Fibroblast of pulmonary artery (primary cell): ENCODE data around the gene CFAP20.

Experiments
- DNase-seq: peaks from one replicate; pipeline ENCODE4 v3.0.0-alpha.2; 2010; ENCODE audit warnings: low read depth
- H3K4me3 ChIP-seq: replicated peaks from 2 replicates; pipeline ENCODE4 v1.5.1; 2011; ENCODE audit warnings: low read depth, mild to moderate bottlenecking, control low read depth, low read length, moderate library complexity
- TF ChIP-seq, protein P1 (sequence below): IDR thresholded peaks from 2 replicates; pipeline ENCODE4 v1.5.1; 2011; ENCODE audit warnings: mild to moderate bottlenecking, control low read depth, low read length, inconsistent platforms; ENCODE audit errors: missing control alignments

The CFAP20 gene

DNA sequence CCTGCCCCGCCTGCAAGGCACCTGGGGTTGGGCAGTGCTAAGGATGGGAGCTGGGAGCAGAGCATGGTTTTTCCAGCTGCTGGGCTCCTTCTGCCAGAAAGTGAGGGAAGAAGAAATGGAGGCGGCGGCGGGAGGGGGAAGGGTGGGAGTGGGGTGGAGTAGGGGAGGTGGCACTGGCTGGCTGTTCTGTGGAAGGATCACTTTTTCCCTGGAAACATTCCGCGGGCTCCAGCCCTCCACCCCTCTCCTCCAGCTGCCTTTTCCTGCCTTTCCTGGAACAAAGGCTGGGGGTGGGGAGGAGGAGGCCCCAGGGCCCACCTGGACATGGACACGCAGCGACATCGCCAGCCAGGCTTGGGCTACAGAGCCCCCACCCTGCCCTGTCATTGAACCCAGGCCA, 41.1 kb downstream of the CFAP20 start:
- DNase-seq = no peak
- no peak overlapping the region for H3K4me3 ChIP-seq
- TF ChIP-seq, protein P1, sequence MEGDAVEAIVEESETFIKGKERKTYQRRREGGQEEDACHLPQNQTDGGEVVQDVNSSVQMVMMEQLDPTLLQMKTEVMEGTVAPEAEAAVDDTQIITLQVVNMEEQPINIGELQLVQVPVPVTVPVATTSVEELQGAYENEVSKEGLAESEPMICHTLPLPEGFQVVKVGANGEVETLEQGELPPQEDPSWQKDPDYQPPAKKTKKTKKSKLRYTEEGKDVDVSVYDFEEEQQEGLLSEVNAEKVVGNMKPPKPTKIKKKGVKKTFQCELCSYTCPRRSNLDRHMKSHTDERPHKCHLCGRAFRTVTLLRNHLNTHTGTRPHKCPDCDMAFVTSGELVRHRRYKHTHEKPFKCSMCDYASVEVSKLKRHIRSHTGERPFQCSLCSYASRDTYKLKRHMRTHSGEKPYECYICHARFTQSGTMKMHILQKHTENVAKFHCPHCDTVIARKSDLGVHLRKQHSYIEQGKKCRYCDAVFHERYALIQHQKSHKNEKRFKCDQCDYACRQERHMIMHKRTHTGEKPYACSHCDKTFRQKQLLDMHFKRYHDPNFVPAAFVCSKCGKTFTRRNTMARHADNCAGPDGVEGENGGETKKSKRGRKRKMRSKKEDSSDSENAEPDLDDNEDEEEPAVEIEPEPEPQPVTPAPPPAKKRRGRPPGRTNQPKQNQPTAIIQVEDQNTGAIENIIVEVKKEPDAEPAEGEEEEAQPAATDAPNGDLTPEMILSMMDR = no peak

DNA sequence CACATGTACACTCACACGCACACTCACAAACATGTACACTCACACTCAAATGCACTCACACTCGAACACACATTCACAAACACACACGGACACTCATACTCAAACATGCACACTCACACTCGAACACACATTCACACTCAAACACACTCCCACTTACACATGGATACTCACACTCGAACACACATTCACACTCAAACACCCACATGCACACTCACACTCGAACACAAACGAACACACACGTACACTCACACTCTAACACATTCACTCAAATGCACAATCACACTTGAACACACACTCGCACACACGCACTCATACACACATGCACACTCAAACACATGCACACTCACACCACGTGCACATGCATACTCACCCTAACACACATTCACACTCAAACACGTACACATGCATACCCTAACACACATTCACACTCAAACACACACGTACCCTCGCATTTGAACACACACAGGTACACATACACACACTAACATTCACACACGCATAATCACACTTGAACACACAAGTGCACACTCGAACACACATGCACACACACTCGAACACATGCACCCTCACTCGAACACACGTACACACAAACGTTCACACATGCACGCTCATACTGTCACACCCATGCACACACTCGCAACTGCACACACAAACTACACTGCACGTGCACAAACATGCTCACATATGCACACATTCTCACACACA, 41.8 kb downstream of the CFAP20 start:
- no peak overlapping the region for H3K4me3 ChIP-seq
- no peak for DNase-seq
- TF ChIP-seq, protein P1 = no peak

DNA sequence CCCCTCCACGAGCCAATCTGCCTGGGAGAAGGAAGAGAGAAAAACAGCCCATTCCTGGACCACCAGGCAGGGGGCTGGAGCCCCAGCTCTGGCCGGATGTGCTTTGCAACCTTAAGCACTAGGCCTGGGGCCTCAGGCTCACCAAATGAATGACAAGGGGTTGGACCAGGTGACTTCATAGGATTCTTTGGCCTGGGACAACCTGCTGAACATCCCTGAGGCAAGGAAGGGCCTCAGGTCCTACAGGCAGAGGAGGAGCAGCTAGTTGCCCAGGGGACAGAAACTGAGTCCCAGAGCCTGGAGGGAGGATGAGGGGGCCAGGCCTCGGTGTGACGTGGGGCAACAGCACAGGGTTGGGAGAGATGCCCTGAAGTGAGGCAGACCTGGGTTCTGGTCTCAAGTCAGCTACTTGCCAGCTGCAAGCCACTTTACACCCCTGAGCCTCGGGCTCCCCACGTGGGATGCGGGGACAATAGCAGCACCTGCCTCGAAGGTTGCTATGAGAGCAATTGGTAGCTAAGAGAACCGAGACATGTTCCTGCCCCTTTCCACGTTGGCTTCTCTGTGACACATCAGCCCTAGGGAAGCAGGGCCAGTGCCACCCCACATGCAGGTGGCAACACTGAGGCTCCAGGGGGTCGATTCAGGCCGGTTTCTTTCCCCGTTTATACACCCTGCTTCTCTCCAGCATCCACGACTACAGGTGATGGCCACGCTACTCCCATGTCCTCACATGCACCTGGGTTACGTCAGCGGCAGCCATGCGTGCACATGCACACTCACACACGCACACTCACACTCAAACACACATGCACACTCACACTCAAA, 42.6 kb downstream of the CFAP20 start:
- DNase-seq = no peak
- H3K4me3 ChIP-seq = no peak overlapping the region

DNA sequence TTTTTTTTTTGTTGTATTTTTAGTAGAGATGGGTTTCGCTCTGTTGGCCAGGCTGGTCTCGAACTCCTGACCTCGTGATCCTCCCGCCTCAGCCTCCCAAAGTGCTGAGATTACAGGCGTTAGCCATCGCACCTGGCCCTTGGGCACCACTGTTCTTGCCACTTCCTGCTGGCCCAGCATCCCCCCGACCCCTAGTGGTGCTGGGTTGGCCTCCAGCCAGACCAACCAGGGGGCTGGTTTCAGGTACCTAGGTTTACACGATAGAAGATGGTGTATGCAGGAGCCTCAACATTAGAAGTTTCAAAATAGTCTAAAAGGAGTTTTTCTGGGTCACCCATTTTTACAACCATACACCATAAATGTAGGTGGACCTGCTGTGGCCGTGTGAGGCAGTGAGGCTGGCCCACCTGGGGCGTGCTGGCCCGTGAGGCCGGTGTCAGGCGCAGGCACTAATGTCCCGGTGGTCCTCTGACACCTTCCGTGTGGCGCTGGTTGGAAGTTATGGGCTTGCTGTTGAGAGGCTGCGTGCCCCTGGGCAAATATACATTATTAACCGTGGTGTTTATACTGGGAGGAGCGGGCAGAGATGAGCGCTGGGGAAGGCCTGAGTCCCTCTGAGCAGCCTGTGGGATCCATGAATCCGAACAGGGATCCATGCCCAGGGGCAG, 43.5 kb downstream of the CFAP20 start:
- TF ChIP-seq, protein P1 = no peak
- no peak for DNase-seq
- no peak overlapping the region for H3K4me3 ChIP-seq

More for the DNA sequence above, 42.6 kb downstream of the CFAP20 start:
- TF ChIP-seq, protein P1 = no peak

DNA sequence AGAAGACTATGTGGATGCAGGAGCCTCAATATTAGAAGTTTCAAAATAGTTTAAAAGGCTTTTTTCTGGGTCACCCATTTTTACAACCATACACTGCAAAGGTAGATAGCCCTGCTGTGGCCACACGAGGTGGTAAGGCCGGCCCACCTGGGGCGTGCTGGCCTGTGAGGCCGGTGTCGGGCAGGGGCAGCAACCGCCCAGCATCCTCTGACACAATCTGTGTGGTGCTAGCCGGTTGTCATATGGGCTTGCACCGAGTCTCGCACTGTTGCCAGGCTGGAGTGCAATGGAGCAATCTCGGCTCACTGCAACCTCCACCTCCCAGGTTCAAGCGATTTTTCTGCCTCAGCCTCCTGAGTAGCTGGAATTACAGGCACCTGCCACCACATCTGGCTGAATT, 44.0 kb downstream of the CFAP20 start:
- TF ChIP-seq, protein P1 = no peak
- DNase-seq = no peak
- no peak overlapping the region for H3K4me3 ChIP-seq

DNA sequence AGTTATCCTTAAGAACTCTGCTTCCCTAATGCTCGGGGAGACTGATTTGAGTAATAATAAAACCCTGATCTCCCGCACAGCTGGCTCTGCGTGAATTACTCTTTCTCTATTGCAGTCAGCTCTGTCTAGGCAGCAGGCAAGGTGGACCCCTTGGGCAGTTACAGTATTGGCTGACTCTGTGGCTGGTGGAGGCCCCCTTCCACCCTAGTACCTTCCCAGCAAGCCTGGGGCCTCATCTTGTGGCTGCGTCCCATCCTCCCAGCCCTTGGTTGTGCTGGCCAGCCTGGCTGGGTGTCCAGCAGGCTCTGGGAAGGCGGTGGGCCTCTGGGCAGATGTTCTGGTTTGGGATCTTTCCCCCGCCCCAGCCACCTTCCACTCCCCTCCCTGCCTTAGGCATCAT, 44.5 kb downstream of the CFAP20 start:
- DNase-seq = no peak
- H3K4me3 ChIP-seq = no peak overlapping the region
- TF ChIP-seq, protein P1 = no peak
